Retinal pigment epithelial cell (primary cell): ENCODE results near the gene TIRAP.
"Not testable (repeated sequence)": the region's sequence is repeated elsewhere in the genome, so short reads cannot be mapped to it uniquely, and the experiment has no call there.

Experiments used
- DNase-seq: peaks from one replicate; pipeline ENCODE4 v3.0.0-alpha.2; 2010; ENCODE audit warnings: low read depth
- H3K4me3 ChIP-seq: 2 replicates; pipeline ENCODE4 v1.5.1; 2011; ENCODE audit warnings: mild to moderate bottlenecking, low read length, control low read depth, moderate library complexity
- CTCF ChIP-seq: conservative IDR thresholded peaks from 2 replicates; pipeline ENCODE4 v1.5.1; 2011; ENCODE audit warnings: low read depth, low read length, control low read depth, inconsistent platforms

Gene TIRAP

DNA sequence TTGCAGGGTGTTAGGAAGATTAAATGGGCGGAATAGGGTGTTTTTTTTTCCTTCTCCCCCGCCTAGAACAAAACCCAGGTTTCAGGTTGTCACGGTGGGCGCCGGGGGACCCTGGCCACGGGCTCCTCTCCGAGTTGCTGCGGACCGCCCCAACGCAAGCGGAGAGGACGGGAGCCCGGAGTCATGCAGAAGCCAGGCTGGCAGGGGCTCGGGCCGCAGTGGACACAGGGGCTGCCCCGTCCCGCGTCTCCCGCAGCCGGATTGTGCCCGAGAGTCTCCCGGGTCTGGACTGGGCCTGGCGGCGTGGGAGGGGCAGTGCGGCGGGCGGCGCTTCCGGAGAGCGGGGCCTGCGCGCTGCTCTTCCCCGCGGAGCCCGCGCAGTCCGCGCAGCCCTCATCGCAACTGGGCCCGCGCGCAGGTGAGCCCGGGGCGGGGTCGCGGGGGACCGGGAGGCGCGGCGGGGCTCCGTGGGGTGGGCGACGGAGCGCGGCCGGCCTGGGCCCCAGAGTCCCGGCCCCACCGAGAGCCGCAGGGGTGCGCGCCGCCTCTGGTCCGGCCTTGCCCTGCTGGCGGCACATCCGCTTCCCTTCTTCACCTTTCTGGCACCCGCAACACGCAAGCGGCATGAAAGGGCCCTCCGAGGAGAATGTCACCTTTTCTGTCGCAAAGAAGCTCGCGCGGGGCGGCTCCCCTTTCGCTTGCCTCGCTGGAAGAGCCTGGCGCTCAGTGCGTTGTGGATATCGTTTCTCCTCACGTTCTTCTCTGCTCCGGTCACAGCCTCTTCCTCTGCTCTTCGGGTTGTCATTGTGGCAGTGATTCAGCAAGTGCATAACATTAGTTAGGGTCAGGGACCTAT is at the start of gene TIRAP:
Gene TIRAP (plus strand): TSS at position 358 of the 856 bp plus-strand sequence. CDS start 7,802 bp downstream, outside the sequence.
- no peak for TF ChIP-seq CTCF
- DNase-seq = no peak
- H3K4me3 ChIP-seq = peak within 1 kb of the TSS; percentile 71

DNA sequence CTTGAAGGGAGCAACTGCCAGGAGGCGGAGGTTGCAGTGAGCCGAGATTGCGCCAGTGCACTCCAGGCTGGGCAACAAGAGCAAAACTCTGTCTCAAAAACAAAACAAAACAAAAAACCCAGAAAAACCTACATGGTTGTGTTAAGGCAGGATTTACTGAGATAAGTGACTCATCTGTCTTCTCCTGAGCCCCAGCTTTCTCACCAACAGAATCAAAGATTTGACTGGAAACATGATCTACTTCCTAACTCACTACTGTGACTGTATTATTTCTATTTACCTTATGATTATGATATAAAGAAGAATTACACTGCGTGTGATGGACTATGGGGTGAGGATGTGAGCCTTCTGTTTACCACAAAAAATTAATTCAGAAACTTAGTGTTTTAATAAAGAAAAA is 49.5 kb upstream of the TIRAP start:
- DNase-seq = no peak
- no peak overlapping the region for H3K4me3 ChIP-seq
- TF ChIP-seq CTCF = no peak

GRCh38 chr11:126246636-126247035 is 36.3 kb upstream of the TIRAP start:
- no peak for DNase-seq
- H3K4me3 ChIP-seq = no peak overlapping the region
- TF ChIP-seq CTCF = no peak

DNA sequence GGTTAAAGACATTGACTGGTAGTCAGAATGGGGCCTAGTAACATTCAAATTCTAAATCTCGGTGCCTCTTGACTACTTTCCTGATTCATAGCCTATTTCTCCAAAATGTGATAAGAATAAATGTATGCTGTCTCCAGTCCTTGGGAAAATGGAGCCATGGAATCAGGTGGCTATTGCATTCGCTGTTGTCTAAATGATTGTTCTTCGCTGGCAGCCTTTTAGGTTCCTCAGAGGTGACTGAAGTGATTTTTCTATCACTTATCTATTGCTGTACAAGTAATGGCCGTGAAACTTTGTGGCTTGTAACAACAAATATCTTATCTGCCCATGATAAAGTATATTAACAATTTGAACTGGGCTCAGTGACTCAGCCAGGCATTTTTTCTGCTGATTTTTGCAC is 29.6 kb upstream of the TIRAP start:
- no peak for DNase-seq
- no peak for TF ChIP-seq CTCF
- H3K4me3 ChIP-seq = no peak overlapping the region

GRCh38 chr11:126254819-126255218 is 28.1 kb upstream of the TIRAP start:
- TF ChIP-seq CTCF = no peak
- no peak overlapping the region for H3K4me3 ChIP-seq
- no peak for DNase-seq

- DNase-seq, H3K4me3 ChIP-seq: not testable (repeated sequence)
Measured at GRCh38 chr11:126255507-126255906, 27.4 kb upstream of the TIRAP start.

DNA sequence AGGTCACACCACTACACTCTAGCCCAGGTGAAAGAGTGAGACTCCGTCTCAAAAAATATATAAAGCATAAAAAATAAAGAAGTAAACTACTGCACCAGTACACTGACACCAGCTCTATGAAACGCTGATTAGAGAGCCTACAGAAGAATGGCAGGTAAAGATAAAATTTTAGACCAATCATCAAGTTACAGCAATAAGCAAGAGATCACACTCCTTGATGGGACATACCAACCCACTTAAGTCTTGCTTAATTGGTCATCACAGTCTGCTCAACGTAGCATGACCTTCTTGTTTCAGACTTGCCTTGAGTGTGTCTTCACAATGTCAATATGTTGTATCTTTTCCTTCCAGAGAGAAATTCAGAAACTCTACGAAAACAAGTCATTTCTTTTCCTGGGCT is 26.7 kb upstream of the TIRAP start:
- no peak for DNase-seq
- H3K4me3 ChIP-seq = no peak overlapping the region
- TF ChIP-seq CTCF = no peak
